Fibroblast of the aortic adventitia (primary cell): Measurements from ENCODE around the gene IER5L. TPM values are rescaled to one million over a fixed set of nuclear protein-coding genes. Genes with fewer than 3 reads are reported as not detected.
A peak's percentile ranks its signal among the peaks of the same experiment; 100 is the strongest.

Source experiments
- DNase-seq: peaks from one replicate; pipeline ENCODE4 v3.0.0-alpha.2; 2010; ENCODE audit warnings: low read depth
- H3K4me3 ChIP-seq: 2 replicates; pipeline ENCODE4 v1.5.1; 2011; ENCODE audit warnings: low read depth, mild to moderate bottlenecking, control low read depth, low read length, moderate library complexity
- CTCF ChIP-seq: IDR thresholded peaks from 2 replicates; pipeline ENCODE4 v1.5.1; 2011; ENCODE audit warnings: mild to moderate bottlenecking, low read length, control low read depth, inconsistent platforms; ENCODE audit not compliant: insufficient read depth
- total RNA-seq: library from RNA; depleted of rRNA; stranded (reverse); fragments of >200 nt; gene quantifications from 2 replicates; pipeline ENCODE4 v1.2.3, GENCODE V29; 2012; ENCODE audit warnings: low replicate concordance

Gene IER5L
- total RNA-seq, 1 donor: 42.0 TPM

GRCh38 chr9:129141066-129142041, 36.7 kb downstream of the IER5L start:
- TF ChIP-seq CTCF: no peak
- peak; percentile 93 for DNase-seq

GRCh38 chr9:129140397-129141065, 37.5 kb downstream of the IER5L start:
- no peak for TF ChIP-seq CTCF
- H3K4me3 ChIP-seq: peak overlapping the region; percentile 64
- DNase-seq: peak; percentile 58

More at GRCh38 chr9:129141066-129142041, 36.7 kb downstream of the IER5L start:
- H3K4me3 ChIP-seq: peak overlapping the region; percentile 64

- TF ChIP-seq CTCF: no peak
- DNase-seq: peak; percentile 100
- H3K4me3 ChIP-seq: peak overlapping the region; percentile 64
Measured at GRCh38 chr9:129139993-129140396, 38.1 kb downstream of the IER5L start.

GRCh38 chr9:129139233-129139992, 38.6 kb downstream of the IER5L start:
- peak; percentile 97 for DNase-seq
- H3K4me3 ChIP-seq: peak overlapping the region; percentile 71
- peak; percentile 87 for TF ChIP-seq CTCF

- peak overlapping the region; percentile 28 for H3K4me3 ChIP-seq
- TF ChIP-seq CTCF: no peak
- DNase-seq: peak; percentile 91
Measured at GRCh38 chr9:129138476-129139232, 39.4 kb downstream of the IER5L start.

GRCh38 chr9:129138144-129138462, 40.0 kb downstream of the IER5L start:
- DNase-seq: peak; percentile 59
- TF ChIP-seq CTCF: no peak
- no peak overlapping the region for H3K4me3 ChIP-seq
